Activated naive CD4-positive, alpha-beta T cell treated with anti-CD3 and anti-CD28 coated beads, Interleukin-2, amount 10 ng/mL, durations not matched to agents 7 days and 5 days (primary cell): Measurements from ENCODE around the gene SLC13A4.

Experiments
- CTCF ChIA-PET: fragments of 350-600 bp; sonication (Branson Sonifier 250); formaldehyde crosslinking; loops from one replicate; lab custom pipeline; 2021; ENCODE audit warnings: antibody characterized with exemption; lab: Charles Lee
- DNase-seq: peaks from one replicate; pipeline ENCODE4 v3.0.0-alpha.2; 2020
- H3K27ac Mint-ChIP-seq: one replicate; pipeline ENCODE4 v1.8.0; 2021; ENCODE audit warnings: mild to moderate bottlenecking, moderate library complexity, mixed read lengths
- H3K27me3 Mint-ChIP-seq: one replicate; pipeline ENCODE4 v1.8.0; 2021; ENCODE audit warnings: mild to moderate bottlenecking, mixed read lengths
- H3K36me3 Mint-ChIP-seq: one replicate; pipeline ENCODE4 v1.8.0; 2021; ENCODE audit warnings: mixed read lengths
- H3K4me1 Mint-ChIP-seq: one replicate; pipeline ENCODE4 v1.8.0; 2021; ENCODE audit warnings: mixed read lengths
- H3K4me3 Mint-ChIP-seq: one replicate; pipeline ENCODE4 v1.8.0; 2021; ENCODE audit warnings: mild to moderate bottlenecking, moderate library complexity, mixed read lengths
- H3K9me3 Mint-ChIP-seq: one replicate; pipeline ENCODE4 v1.8.0; 2021; ENCODE audit warnings: mixed read lengths

The SLC13A4 gene

GRCh38 chr7:135759532-135759931 is 31.5 kb upstream of the SLC13A4 start:
- Mint-ChIP-seq H3K27ac (no peak overlapping the region), H3K36me3 (no peaks in the 10 kb centered on the region), H3K9me3 (no peaks in the 10 kb centered on the region), H3K4me1 (no peaks in the 10 kb centered on the region), H3K27me3 (peaks cover 35% of the 10 kb centered on the region), H3K4me3 (no peak overlapping the region)
- no peak for DNase-seq
- CTCF ChIA-PET: no interaction called here

- DNase-seq: no peak
- Mint-ChIP-seq H3K36me3 (no peaks in the 10 kb centered on the region), H3K4me3 (no peak overlapping the region), H3K9me3 (no peaks in the 10 kb centered on the region), H3K27ac (no peak overlapping the region), H3K27me3 (peaks cover 35% of the 10 kb centered on the region), H3K4me1 (no peaks in the 10 kb centered on the region)
- CTCF ChIA-PET: no interaction called here
Measured at GRCh38 chr7:135758531-135758932, 30.5 kb upstream of the SLC13A4 start.

- H3K36me3 Mint-ChIP-seq: no peaks in the 10 kb centered on the region
- no peak overlapping the region for H3K4me3 Mint-ChIP-seq
- H3K27ac Mint-ChIP-seq: no peak overlapping the region
- peaks cover 35% of the 10 kb centered on the region for H3K27me3 Mint-ChIP-seq
- no peak for DNase-seq
- H3K4me1 Mint-ChIP-seq: no peaks in the 10 kb centered on the region
- no peaks in the 10 kb centered on the region for H3K9me3 Mint-ChIP-seq
- CTCF ChIA-PET: no interaction called here
Measured at GRCh38 chr7:135757719-135758411, 29.9 kb upstream of the SLC13A4 start.

- DNase-seq: no peak
- no peaks in the 10 kb centered on the region for H3K36me3 Mint-ChIP-seq
- CTCF ChIA-PET: no interaction called here
- no peak overlapping the region for H3K4me3 Mint-ChIP-seq
- no peaks in the 10 kb centered on the region for H3K4me1 Mint-ChIP-seq
- no peak overlapping the region for H3K27ac Mint-ChIP-seq
- peaks cover 23% of the 10 kb centered on the region for H3K27me3 Mint-ChIP-seq
- no peaks in the 10 kb centered on the region for H3K9me3 Mint-ChIP-seq
Measured at GRCh38 chr7:135756191-135756590, 28.2 kb upstream of the SLC13A4 start.

GRCh38 chr7:135755351-135755753 is 27.4 kb upstream of the SLC13A4 start:
- Mint-ChIP-seq H3K27me3 (peaks cover 22% of the 10 kb centered on the region), H3K9me3 (no peaks in the 10 kb centered on the region), H3K4me3 (no peak overlapping the region), H3K36me3 (no peaks in the 10 kb centered on the region), H3K4me1 (no peaks in the 10 kb centered on the region), H3K27ac (no peak overlapping the region)
- CTCF ChIA-PET: no interaction called here
- DNase-seq: no peak

GRCh38 chr7:135753616-135754413 is 25.8 kb upstream of the SLC13A4 start:
- H3K4me1 Mint-ChIP-seq: no peaks in the 10 kb centered on the region
- H3K4me3 Mint-ChIP-seq: no peak overlapping the region
- H3K27ac Mint-ChIP-seq: no peak overlapping the region
- H3K36me3 Mint-ChIP-seq: no peaks in the 10 kb centered on the region
- no peak for DNase-seq
- H3K9me3 Mint-ChIP-seq: no peaks in the 10 kb centered on the region
- H3K27me3 Mint-ChIP-seq: peaks cover 22% of the 10 kb centered on the region
- CTCF ChIA-PET: interaction anchor here (1.1 kb wide), 1 partner anchor 9 kb away, joined by 3 read pairs; no protein-coding TSS in a partner anchor

GRCh38 chr7:135748770-135749169 is 20.8 kb upstream of the SLC13A4 start, which contains the start of gene FAM180A:
Gene FAM180A (minus strand): TSS chr7:135748813. CDS start chr7:135748580, 233 bp downstream.
- H3K27me3 Mint-ChIP-seq: peaks cover 23% of the 10 kb centered on the region
- no peak for DNase-seq
- no peak within 1 kb of the TSS for H3K4me3 Mint-ChIP-seq
- H3K27ac Mint-ChIP-seq: no peak within 1 kb of the TSS
- H3K36me3 Mint-ChIP-seq: no peaks in the 10 kb centered on the region
- no peaks in the 10 kb centered on the region for H3K4me1 Mint-ChIP-seq
- H3K9me3 Mint-ChIP-seq: no peaks in the 10 kb centered on the region
- CTCF ChIA-PET: no interaction called here

- no peaks in the 10 kb centered on the region for H3K9me3 Mint-ChIP-seq
- H3K27me3 Mint-ChIP-seq: peaks cover 24% of the 10 kb centered on the region
- no peak for DNase-seq
- no peaks in the 10 kb centered on the region for H3K36me3 Mint-ChIP-seq
- H3K27ac Mint-ChIP-seq: no peak overlapping the region
- H3K4me3 Mint-ChIP-seq: no peak overlapping the region
- CTCF ChIA-PET: no interaction called here
- H3K4me1 Mint-ChIP-seq: no peaks in the 10 kb centered on the region
Measured at GRCh38 chr7:135747366-135747765, 19.4 kb upstream of the SLC13A4 start.

GRCh38 chr7:135745703-135746312 is 17.8 kb upstream of the SLC13A4 start:
- H3K4me1 Mint-ChIP-seq: no peaks in the 10 kb centered on the region
- CTCF ChIA-PET: interaction anchor here (1.3 kb wide), 1 partner anchor 34 kb away, joined by 3 read pairs; no protein-coding TSS in a partner anchor
- H3K27ac Mint-ChIP-seq: no peak overlapping the region
- DNase-seq: no peak
- no peak overlapping the region for H3K4me3 Mint-ChIP-seq
- no peaks in the 10 kb centered on the region for H3K36me3 Mint-ChIP-seq
- H3K27me3 Mint-ChIP-seq: peaks cover 33% of the 10 kb centered on the region
- no peaks in the 10 kb centered on the region for H3K9me3 Mint-ChIP-seq

- Mint-ChIP-seq H3K4me1 (no peaks in the 10 kb centered on the region), H3K4me3 (no peak overlapping the region), H3K27ac (no peak overlapping the region), H3K27me3 (peaks cover 33% of the 10 kb centered on the region), H3K36me3 (no peaks in the 10 kb centered on the region), H3K9me3 (no peaks in the 10 kb centered on the region)
- CTCF ChIA-PET: interaction anchor here (1.1 to 1.3 kb wide), 2 partner anchors 9 to 34 kb away, joined by 3 read pairs; no protein-coding TSS in a partner anchor
- no peak for DNase-seq
Measured at GRCh38 chr7:135744938-135745702, 17.1 kb upstream of the SLC13A4 start.

GRCh38 chr7:135743907-135744731 is 16.1 kb upstream of the SLC13A4 start:
- CTCF ChIA-PET: interaction anchor here (0.7 to 1.3 kb wide), 4 partner anchors 10 to 399 kb away, joined by 3 to 4 read pairs (median 3); no protein-coding TSS in a partner anchor
- no peak overlapping the region for H3K4me3 Mint-ChIP-seq
- H3K4me1 Mint-ChIP-seq: no peaks in the 10 kb centered on the region
- DNase-seq: no peak
- peaks cover 33% of the 10 kb centered on the region for H3K27me3 Mint-ChIP-seq
- no peaks in the 10 kb centered on the region for H3K9me3 Mint-ChIP-seq
- H3K27ac Mint-ChIP-seq: no peak overlapping the region
- no peaks in the 10 kb centered on the region for H3K36me3 Mint-ChIP-seq

GRCh38 chr7:135742371-135742770 is 14.4 kb upstream of the SLC13A4 start:
- Mint-ChIP-seq H3K9me3 (no peaks in the 10 kb centered on the region), H3K27ac (no peak overlapping the region), H3K4me3 (no peak overlapping the region), H3K4me1 (no peaks in the 10 kb centered on the region), H3K36me3 (no peaks in the 10 kb centered on the region), H3K27me3 (peaks cover 21% of the 10 kb centered on the region)
- DNase-seq: no peak
- CTCF ChIA-PET: no interaction called here

- Mint-ChIP-seq H3K27ac (no peak overlapping the region), H3K27me3 (peaks cover 19% of the 10 kb centered on the region), H3K9me3 (no peaks in the 10 kb centered on the region), H3K4me1 (no peaks in the 10 kb centered on the region), H3K36me3 (no peaks in the 10 kb centered on the region), H3K4me3 (no peak overlapping the region)
- CTCF ChIA-PET: interaction anchor here (1.2 kb wide), 1 partner anchor 95 kb away, joined by 3 read pairs; no protein-coding TSS in a partner anchor
- DNase-seq: no peak
Measured at GRCh38 chr7:135741905-135742304, 13.9 kb upstream of the SLC13A4 start.
